T-helper 1 cell treated with Interleukin-12 subunit alpha and Interleukin-12 subunit beta and Interleukin-4 antibody, amounts not matched to agents 30 μg/mL and 1 μg/mL, for 36 hours (primary cell): Measurements from ENCODE around the gene KCTD4.
"Not testable (repeated sequence)": the region's sequence is repeated elsewhere in the genome, so short reads cannot be mapped to it uniquely, and the experiment has no call there.

Experiments used
- H3K27ac Mint-ChIP-seq: one replicate; pipeline ENCODE4 v1.8.0; 2021; ENCODE audit warnings: mild to moderate bottlenecking, mixed read lengths
- H3K27me3 Mint-ChIP-seq: one replicate; pipeline ENCODE4 v1.8.0; 2021; ENCODE audit warnings: low read depth, mixed read lengths
- H3K36me3 Mint-ChIP-seq: one replicate; pipeline ENCODE4 v1.8.0; 2021; ENCODE audit warnings: low read depth, mixed read lengths
- H3K4me1 Mint-ChIP-seq: one replicate; pipeline ENCODE4 v1.8.0; 2021; ENCODE audit warnings: low read depth, mixed read lengths
- H3K4me3 Mint-ChIP-seq: one replicate; pipeline ENCODE4 v1.8.0; 2021; ENCODE audit warnings: mild to moderate bottlenecking, moderate library complexity, mixed read lengths
- H3K9me3 Mint-ChIP-seq: one replicate; pipeline ENCODE4 v1.8.0; 2021; ENCODE audit warnings: mixed read lengths

KCTD4 gene

GRCh38 chr13:45200701-45201232, at the start of gene KCTD4:
Gene KCTD4 (minus strand): TSS chr13:45201045. CDS start chr13:45194567, 6,478 bp downstream.
- Mint-ChIP-seq H3K27me3 (no peaks in the 10 kb centered on the region), H3K4me3 (no peak within 1 kb of the TSS), H3K36me3 (peaks cover 1% of the 10 kb centered on the region), H3K4me1 (peaks cover 4% of the 10 kb centered on the region), H3K9me3 (no peaks in the 10 kb centered on the region), H3K27ac (no peak within 1 kb of the TSS)

GRCh38 chr13:45249662-45250061, 48.8 kb upstream of the KCTD4 start:
- peaks cover 6% of the 10 kb centered on the region for H3K36me3 Mint-ChIP-seq
- no peak overlapping the region for H3K4me3 Mint-ChIP-seq
- no peaks in the 10 kb centered on the region for H3K27me3 Mint-ChIP-seq
- no peaks in the 10 kb centered on the region for H3K4me1 Mint-ChIP-seq
- no peaks in the 10 kb centered on the region for H3K9me3 Mint-ChIP-seq
- H3K27ac Mint-ChIP-seq, result no peak overlapping the region

GRCh38 chr13:45244736-45245135, 43.9 kb upstream of the KCTD4 start:
- not testable (repeated sequence) for H3K36me3 Mint-ChIP-seq, H3K9me3 Mint-ChIP-seq, H3K4me1 Mint-ChIP-seq, H3K27ac Mint-ChIP-seq, H3K27me3 Mint-ChIP-seq, H3K4me3 Mint-ChIP-seq

- no peaks in the 10 kb centered on the region for H3K36me3 Mint-ChIP-seq
- no peaks in the 10 kb centered on the region for H3K27me3 Mint-ChIP-seq
- no peak overlapping the region for H3K27ac Mint-ChIP-seq
- H3K4me1 Mint-ChIP-seq, result no peaks in the 10 kb centered on the region
- H3K4me3 Mint-ChIP-seq, result no peak overlapping the region
- no peaks in the 10 kb centered on the region for H3K9me3 Mint-ChIP-seq
Observed at GRCh38 chr13:45243077-45243476, 42.2 kb upstream of the KCTD4 start.

- no peaks in the 10 kb centered on the region for H3K9me3 Mint-ChIP-seq
- H3K27me3 Mint-ChIP-seq, result no peaks in the 10 kb centered on the region
- no peak overlapping the region for H3K27ac Mint-ChIP-seq
- no peaks in the 10 kb centered on the region for H3K36me3 Mint-ChIP-seq
- H3K4me1 Mint-ChIP-seq, result no peaks in the 10 kb centered on the region
- no peak overlapping the region for H3K4me3 Mint-ChIP-seq
Observed at GRCh38 chr13:45242524-45242923, 41.7 kb upstream of the KCTD4 start.

GRCh38 chr13:45242070-45242469, 41.2 kb upstream of the KCTD4 start:
- H3K4me3 Mint-ChIP-seq, result no peak overlapping the region
- H3K9me3 Mint-ChIP-seq, result no peaks in the 10 kb centered on the region
- H3K36me3 Mint-ChIP-seq, result no peaks in the 10 kb centered on the region
- no peak overlapping the region for H3K27ac Mint-ChIP-seq
- H3K27me3 Mint-ChIP-seq, result no peaks in the 10 kb centered on the region
- H3K4me1 Mint-ChIP-seq, result no peaks in the 10 kb centered on the region

GRCh38 chr13:45240143-45240542, 39.3 kb upstream of the KCTD4 start:
- Mint-ChIP-seq H3K9me3 (no peaks in the 10 kb centered on the region), H3K27ac (no peak overlapping the region), H3K36me3 (no peaks in the 10 kb centered on the region), H3K4me3 (no peak overlapping the region), H3K27me3 (no peaks in the 10 kb centered on the region), H3K4me1 (no peaks in the 10 kb centered on the region)

- H3K4me1 Mint-ChIP-seq, result no peaks in the 10 kb centered on the region
- H3K9me3 Mint-ChIP-seq, result no peaks in the 10 kb centered on the region
- no peak overlapping the region for H3K4me3 Mint-ChIP-seq
- H3K36me3 Mint-ChIP-seq, result no peaks in the 10 kb centered on the region
- H3K27ac Mint-ChIP-seq, result no peak overlapping the region
- H3K27me3 Mint-ChIP-seq, result no peaks in the 10 kb centered on the region
Observed at GRCh38 chr13:45238945-45239795, 38.3 kb upstream of the KCTD4 start.

- no peak overlapping the region for H3K27ac Mint-ChIP-seq
- no peaks in the 10 kb centered on the region for H3K36me3 Mint-ChIP-seq
- H3K9me3 Mint-ChIP-seq, result no peaks in the 10 kb centered on the region
- no peaks in the 10 kb centered on the region for H3K4me1 Mint-ChIP-seq
- no peaks in the 10 kb centered on the region for H3K27me3 Mint-ChIP-seq
- H3K4me3 Mint-ChIP-seq, result no peak overlapping the region
Observed at GRCh38 chr13:45232591-45232990, 31.7 kb upstream of the KCTD4 start.

GRCh38 chr13:45231722-45232121, 30.9 kb upstream of the KCTD4 start:
- Mint-ChIP-seq H3K27ac (no peak overlapping the region), H3K4me3 (no peak overlapping the region), H3K9me3 (no peaks in the 10 kb centered on the region), H3K36me3 (no peaks in the 10 kb centered on the region), H3K4me1 (no peaks in the 10 kb centered on the region), H3K27me3 (no peaks in the 10 kb centered on the region)

GRCh38 chr13:45231305-45231704, 30.5 kb upstream of the KCTD4 start:
- H3K36me3 Mint-ChIP-seq, result no peaks in the 10 kb centered on the region
- H3K4me1 Mint-ChIP-seq, result no peaks in the 10 kb centered on the region
- no peaks in the 10 kb centered on the region for H3K9me3 Mint-ChIP-seq
- no peak overlapping the region for H3K27ac Mint-ChIP-seq
- no peak overlapping the region for H3K4me3 Mint-ChIP-seq
- H3K27me3 Mint-ChIP-seq, result no peaks in the 10 kb centered on the region

GRCh38 chr13:45229172-45229571, 28.3 kb upstream of the KCTD4 start:
- H3K4me1 Mint-ChIP-seq, result no peaks in the 10 kb centered on the region
- H3K36me3 Mint-ChIP-seq, result no peaks in the 10 kb centered on the region
- H3K9me3 Mint-ChIP-seq, result no peaks in the 10 kb centered on the region
- no peaks in the 10 kb centered on the region for H3K27me3 Mint-ChIP-seq
- no peak overlapping the region for H3K4me3 Mint-ChIP-seq
- H3K27ac Mint-ChIP-seq, result no peak overlapping the region

GRCh38 chr13:45228002-45228401, 27.2 kb upstream of the KCTD4 start:
- no peaks in the 10 kb centered on the region for H3K9me3 Mint-ChIP-seq
- H3K27ac Mint-ChIP-seq, result no peak overlapping the region

GRCh38 chr13:45226024-45226423, 25.2 kb upstream of the KCTD4 start:
- H3K27ac Mint-ChIP-seq, result no peak overlapping the region
- no peaks in the 10 kb centered on the region for H3K4me1 Mint-ChIP-seq
- H3K27me3 Mint-ChIP-seq, result no peaks in the 10 kb centered on the region
- H3K36me3 Mint-ChIP-seq, result peaks cover 5% of the 10 kb centered on the region
- no peak overlapping the region for H3K4me3 Mint-ChIP-seq
- no peaks in the 10 kb centered on the region for H3K9me3 Mint-ChIP-seq

More at GRCh38 chr13:45228002-45228401, 27.2 kb upstream of the KCTD4 start:
- Mint-ChIP-seq H3K36me3 (no peaks in the 10 kb centered on the region), H3K27me3 (no peaks in the 10 kb centered on the region), H3K4me3 (no peak overlapping the region), H3K4me1 (no peaks in the 10 kb centered on the region)

GRCh38 chr13:45225370-45225769, 24.5 kb upstream of the KCTD4 start:
- no peaks in the 10 kb centered on the region for H3K4me1 Mint-ChIP-seq
- no peak overlapping the region for H3K4me3 Mint-ChIP-seq
- peaks cover 5% of the 10 kb centered on the region for H3K36me3 Mint-ChIP-seq
- no peaks in the 10 kb centered on the region for H3K27me3 Mint-ChIP-seq
- no peaks in the 10 kb centered on the region for H3K9me3 Mint-ChIP-seq
- H3K27ac Mint-ChIP-seq, result no peak overlapping the region
